HS-5 (cell line): ENCODE results near the gene C1orf159.

Experiments used
- DNase-seq: peaks from one replicate; pipeline ENCODE4 v3.0.0-alpha.2; 2012; ENCODE audit warnings: low read depth

C1orf159 gene

GRCh38 chr1:1053682-1054081 is 62.2 kb downstream of the C1orf159 start:
- no peak for DNase-seq

- no peak for DNase-seq
These were observed 62.9 kb downstream of the C1orf159 start for GRCh38 chr1:1053022-1053421.

GRCh38 chr1:1052003-1052840 is 63.7 kb downstream of the C1orf159 start:
- no peak for DNase-seq

GRCh38 chr1:1051127-1051810 is 64.6 kb downstream of the C1orf159 start:
- no peak for DNase-seq

GRCh38 chr1:1050577-1051052 is 65.3 kb downstream of the C1orf159 start:
- DNase-seq = no peak

- DNase-seq = no peak
These were observed 66.3 kb downstream of the C1orf159 start for GRCh38 chr1:1049318-1050165.

- DNase-seq = no peak
These were observed 67.1 kb downstream of the C1orf159 start for GRCh38 chr1:1048765-1049164.

- DNase-seq = no peak
These were observed 67.9 kb downstream of the C1orf159 start for GRCh38 chr1:1047963-1048362.

- DNase-seq = no peak
These were observed 68.5 kb downstream of the C1orf159 start for GRCh38 chr1:1047407-1047806.

- DNase-seq = no peak
These were observed 69.1 kb downstream of the C1orf159 start for GRCh38 chr1:1046767-1047166.

GRCh38 chr1:1046243-1046642 is 69.6 kb downstream of the C1orf159 start:
- no peak for DNase-seq

GRCh38 chr1:1045129-1045528 is 70.8 kb downstream of the C1orf159 start:
- DNase-seq = no peak

GRCh38 chr1:1044455-1045078 is 71.3 kb downstream of the C1orf159 start:
- no peak for DNase-seq

- no peak for DNase-seq
These were observed 72.0 kb downstream of the C1orf159 start for GRCh38 chr1:1043921-1044320.

GRCh38 chr1:1043411-1043810 is 72.5 kb downstream of the C1orf159 start:
- no peak for DNase-seq

- DNase-seq = no peak
These were observed 73.1 kb downstream of the C1orf159 start for GRCh38 chr1:1042835-1043234.

GRCh38 chr1:1041873-1042272 is 74.0 kb downstream of the C1orf159 start:
- no peak for DNase-seq

GRCh38 chr1:1041092-1041523 is 74.8 kb downstream of the C1orf159 start:
- no peak for DNase-seq

- no peak for DNase-seq
These were observed 75.6 kb downstream of the C1orf159 start for GRCh38 chr1:1040004-1040991.

GRCh38 chr1:1039145-1039910 is 76.6 kb downstream of the C1orf159 start:
- DNase-seq = no peak
